Hepatocyte (in vitro differentiated cells): ENCODE results near the gene DNMT3A. TPM values are rescaled to one million over a fixed set of nuclear protein-coding genes. Genes with fewer than 3 reads are reported as not detected.

ENCODE experiments used
- DNase-seq: peaks from one replicate; pipeline ENCODE4 v3.0.0-alpha.2; 2016; ENCODE audit warnings: low spot score
- H2AFZ ChIP-seq: fragments of 200-600 bp; sonication (generic); 2 replicates; pipeline ENCODE4 v1.6.0; 2016; ENCODE audit warnings: antibody characterized with exemption, mild to moderate bottlenecking
- H3K27ac ChIP-seq: fragments of 200-600 bp; sonication (generic); 2 replicates; pipeline ENCODE4 v1.5.1; 2016; ENCODE audit warnings: mild to moderate bottlenecking
- H3K27me3 ChIP-seq: fragments of 200-600 bp; sonication (generic); 2 replicates; pipeline ENCODE4 v1.6.1; 2016
- H3K36me3 ChIP-seq: fragments of 200-600 bp; sonication (generic); replicated peaks from 2 replicates; pipeline ENCODE4 v1.5.1; 2016; ENCODE audit warnings: low read depth; ENCODE audit not compliant: insufficient read depth
- H3K4me1 ChIP-seq: fragments of 200-600 bp; sonication (generic); 2 replicates; pipeline ENCODE4 v1.5.1; 2016; ENCODE audit warnings: mild to moderate bottlenecking, moderate library complexity; ENCODE audit not compliant: insufficient read depth
- H3K4me2 ChIP-seq: fragments of 200-600 bp; sonication (generic); 2 replicates; pipeline ENCODE4 v1.6.0; 2016
- H3K4me3 ChIP-seq: fragments of 200-600 bp; sonication (generic); 2 replicates; pipeline ENCODE4 v1.5.1; 2016; ENCODE audit warnings: mild to moderate bottlenecking
- H3K79me2 ChIP-seq: fragments of 200-600 bp; sonication (generic); 2 replicates; pipeline ENCODE4 v1.6.0; 2017; ENCODE audit warnings: mild to moderate bottlenecking
- H3K9me2 ChIP-seq: fragments of 200-600 bp; sonication (generic); replicated peaks from 2 replicates; pipeline ENCODE4 v1.6.0; 2017; ENCODE audit warnings: mild to moderate bottlenecking; ENCODE audit not compliant: insufficient read depth
- H3K9me3 ChIP-seq: fragments of 200-600 bp; sonication (generic); 2 replicates; pipeline ENCODE4 v1.5.1; 2016; ENCODE audit warnings: low read depth, mild to moderate bottlenecking
- H4K20me1 ChIP-seq: fragments of 200-600 bp; sonication (generic); 2 replicates; pipeline ENCODE4 v1.6.0; 2016; ENCODE audit warnings: mild to moderate bottlenecking; ENCODE audit not compliant: insufficient read depth, poor library complexity, severe bottlenecking
- CTCF ChIP-seq: fragments of 200-600 bp; sonication (generic); IDR thresholded peaks from 2 replicates; pipeline ENCODE4 v1.5.1; 2016; ENCODE audit warnings: antibody characterized with exemption, mild to moderate bottlenecking; ENCODE audit not compliant: poor library complexity
- EZH2 ChIP-seq: fragments of 200-600 bp; sonication (generic); IDR thresholded peaks from 2 replicates; pipeline ENCODE4 v1.6.1; 2016; ENCODE audit warnings: antibody characterized with exemption, mild to moderate bottlenecking, borderline replicate concordance
- EZH2phosphoT487 ChIP-seq: fragments of 200-600 bp; sonication (generic); IDR thresholded peaks from one replicate; pipeline ENCODE4 v1.6.1; 2018; ENCODE audit warnings: antibody characterized with exemption, mild to moderate bottlenecking, low read depth, moderate library complexity; ENCODE audit not compliant: unreplicated experiment, severe bottlenecking
- WGBS: methylation state at CpG from one replicate; pipeline ENCODE4 v1.1.6; 2016; ENCODE audit warnings: low lambda C conversion rate; ENCODE audit errors: missing lambda C conversion rate; 5-methylcytosine and 5-hydroxymethylcytosine counted together
- polyA plus RNA-seq: library from polyadenylated mRNA; unstranded; fragments of >200 nt; fragmentation: Nextera tagmentation; extraction: Ambion mirVana; gene quantifications from 2 replicates; pipeline ENCODE4 v1.2.1, GENCODE V29; 2016
- total RNA-seq: library from RNA; depleted of rRNA; stranded (reverse); fragments of >200 nt; gene quantifications from 2 replicates; pipeline ENCODE4 v1.2.3, GENCODE V29; 2014

The DNMT3A gene
- total and polyA plus RNA-seq, 2 experiments from 2014 or later, result 28.3 to 43.8 TPM

DNA sequence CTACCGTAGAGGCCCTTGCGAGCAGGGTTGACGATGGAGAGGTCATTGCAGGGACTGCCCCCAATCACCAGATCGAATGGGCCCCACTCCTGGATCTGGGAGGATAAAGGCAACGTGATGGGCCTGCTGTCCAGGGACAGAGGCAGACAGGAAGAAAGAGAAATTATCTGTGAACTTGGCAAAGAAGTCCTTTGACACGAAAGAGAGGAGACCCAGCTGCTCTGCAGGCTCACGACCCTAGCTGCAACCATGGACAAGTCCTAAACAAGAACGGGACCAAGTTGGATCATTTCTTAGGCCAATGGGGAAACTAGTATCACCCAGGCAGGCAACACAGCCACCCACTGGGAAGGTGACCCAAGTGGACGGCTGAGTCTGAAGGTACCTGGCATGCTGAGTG lies 101.1 kb downstream of the DNMT3A start:
- Histone ChIP-seq H4K20me1 (no peaks in the 10 kb centered on the region), H3K27me3 (no peaks in the 10 kb centered on the region), H2AFZ (no peak overlapping the region), H3K4me3 (no peak overlapping the region), H3K4me2 (no peak overlapping the region), H3K4me1 (no peaks in the 10 kb centered on the region), H3K9me3 (no peaks in the 10 kb centered on the region), H3K36me3 (no peaks in the 10 kb centered on the region), H3K79me2 (peaks cover 3% of the 10 kb centered on the region), H3K9me2 (no peaks in the 10 kb centered on the region), H3K27ac (no peak overlapping the region)
- WGBS, result 90% methylated on average over 9 of the region's 9 CpGs
- TF ChIP-seq EZH2 (no peak), CTCF (no peak), EZH2phosphoT487 (no peak)
- no peak for DNase-seq

DNA sequence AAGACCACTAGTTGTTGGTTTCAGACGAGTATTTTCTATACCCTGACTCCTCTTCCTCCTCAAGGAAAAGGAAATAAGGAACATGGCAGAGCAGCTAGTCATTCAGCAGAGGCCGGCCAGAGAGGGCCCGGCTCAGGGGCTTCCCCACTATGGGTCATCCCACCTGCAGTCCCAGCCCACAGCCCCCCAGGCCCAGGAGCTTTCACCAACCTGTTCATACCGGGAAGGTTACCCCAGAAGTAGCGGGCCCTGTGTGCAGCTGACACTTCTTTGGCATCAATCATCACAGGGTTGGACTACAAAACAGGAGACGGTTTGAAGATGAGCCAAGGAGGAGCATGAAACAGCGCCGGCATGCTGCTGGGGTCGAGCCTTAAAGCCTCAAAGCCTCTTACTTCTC lies 102.8 kb downstream of the DNMT3A start:
- Histone ChIP-seq H3K9me2 (no peaks in the 10 kb centered on the region), H2AFZ (no peak overlapping the region), H3K36me3 (peaks cover 3% of the 10 kb centered on the region), H3K27ac (no peak overlapping the region), H4K20me1 (peaks cover 2% of the 10 kb centered on the region), H3K27me3 (no peaks in the 10 kb centered on the region), H3K4me1 (no peaks in the 10 kb centered on the region), H3K4me2 (no peak overlapping the region), H3K4me3 (no peak overlapping the region), H3K9me3 (no peaks in the 10 kb centered on the region), H3K79me2 (peaks cover 3% of the 10 kb centered on the region)
- WGBS, result 98% methylated on average over 9 of the region's 9 CpGs
- DNase-seq, result no peak
- TF ChIP-seq EZH2phosphoT487 (no peak), CTCF (no peak), EZH2 (no peak)

GRCh38 chr2:25237764-25238163 lies 104.0 kb downstream of the DNMT3A start:
- peaks cover 3% of the 10 kb centered on the region for H3K79me2 ChIP-seq
- H3K9me3 ChIP-seq, result no peaks in the 10 kb centered on the region
- no peak overlapping the region for H3K4me3 ChIP-seq
- no peak overlapping the region for H3K4me2 ChIP-seq
- 95% methylated on average over 8 of the region's 8 CpGs for WGBS
- H3K27ac ChIP-seq, result no peak overlapping the region
- H3K9me2 ChIP-seq, result no peaks in the 10 kb centered on the region
- H3K27me3 ChIP-seq, result no peaks in the 10 kb centered on the region
- H2AFZ ChIP-seq, result no peak overlapping the region
- H4K20me1 ChIP-seq, result peaks cover 3% of the 10 kb centered on the region
- H3K36me3 ChIP-seq, result peaks cover 3% of the 10 kb centered on the region
- no peaks in the 10 kb centered on the region for H3K4me1 ChIP-seq
- no peak for DNase-seq
- TF ChIP-seq EZH2phosphoT487 (no peak), CTCF (no peak), EZH2 (no peak)

DNA sequence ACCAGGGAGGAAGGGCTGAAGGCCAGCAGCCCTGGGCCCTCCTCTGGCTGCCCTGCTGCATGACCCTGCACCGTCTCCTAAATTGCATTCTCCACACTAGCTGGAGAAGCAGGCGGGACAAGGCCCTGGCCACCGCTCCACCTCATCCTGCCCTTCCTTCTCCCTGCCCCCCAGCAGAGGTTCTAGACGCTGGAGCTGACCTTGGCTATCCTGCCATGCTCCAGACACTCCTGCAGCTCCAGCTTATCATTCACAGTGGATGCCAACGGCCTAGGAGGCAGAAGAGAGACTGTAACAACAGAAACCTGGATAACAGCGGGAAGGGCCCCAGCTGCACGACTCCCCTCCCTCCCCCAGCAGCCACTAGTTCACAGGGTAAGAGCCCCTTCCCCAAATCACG lies 105.0 kb downstream of the DNMT3A start:
- H3K4me3 ChIP-seq, result no peak overlapping the region
- no peaks in the 10 kb centered on the region for H3K9me2 ChIP-seq
- no peak overlapping the region for H3K4me2 ChIP-seq
- peaks cover 3% of the 10 kb centered on the region for H3K36me3 ChIP-seq
- H3K27me3 ChIP-seq, result no peaks in the 10 kb centered on the region
- no peaks in the 10 kb centered on the region for H3K4me1 ChIP-seq
- no peaks in the 10 kb centered on the region for H3K9me3 ChIP-seq
- WGBS, result 84% methylated on average over 8 of the region's 8 CpGs
- H3K27ac ChIP-seq, result no peak overlapping the region
- no peak for DNase-seq
- TF ChIP-seq CTCF (no peak), EZH2phosphoT487 (no peak), EZH2 (no peak)
- H2AFZ ChIP-seq, result no peak overlapping the region
- no peaks in the 10 kb centered on the region for H3K79me2 ChIP-seq
- peaks cover 3% of the 10 kb centered on the region for H4K20me1 ChIP-seq
